OCI-LY3 (cell line): ENCODE results near the gene TMEM238.

Experiments used
- EZH2phosphoT487 ChIP-seq: fragments of 200-600 bp; shearing (Covaris generic); IDR thresholded peaks from 2 replicates; pipeline ENCODE4 v1.6.1; 2018; ENCODE audit warnings: antibody characterized with exemption, mixed run types, low read depth
- TF ChIP-seq, protein P1 (sequence below): fragments of 200-600, 300-600 bp; sonication (generic); IDR thresholded peaks from 2 replicates; pipeline ENCODE4 v1.5.1; 2014; ENCODE audit warnings: antibody characterized with exemption, low read length, low read depth

DNA sequence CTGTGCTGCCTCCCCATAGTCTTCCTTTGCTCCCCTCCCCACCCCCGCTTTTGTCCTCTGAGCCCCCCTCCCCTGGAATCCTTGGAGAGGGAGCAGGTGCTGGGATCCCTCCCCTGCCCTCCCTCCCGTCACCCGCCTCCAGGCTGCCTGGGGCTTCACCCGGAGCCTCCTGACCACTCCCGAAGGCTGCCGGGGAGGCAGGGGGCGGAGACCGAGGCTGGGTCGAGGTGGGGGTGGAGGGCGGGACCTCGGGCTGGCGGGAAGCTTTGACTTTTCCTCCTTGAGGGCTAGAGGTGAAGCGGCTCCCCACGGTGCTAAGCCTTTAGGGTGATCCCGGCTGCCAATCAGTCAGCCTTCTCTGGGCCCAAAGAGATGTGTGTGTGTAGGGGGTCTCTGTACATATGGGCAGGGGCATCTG is 42.9 kb downstream of the TMEM238 start:
- TF ChIP-seq, protein P1, sequence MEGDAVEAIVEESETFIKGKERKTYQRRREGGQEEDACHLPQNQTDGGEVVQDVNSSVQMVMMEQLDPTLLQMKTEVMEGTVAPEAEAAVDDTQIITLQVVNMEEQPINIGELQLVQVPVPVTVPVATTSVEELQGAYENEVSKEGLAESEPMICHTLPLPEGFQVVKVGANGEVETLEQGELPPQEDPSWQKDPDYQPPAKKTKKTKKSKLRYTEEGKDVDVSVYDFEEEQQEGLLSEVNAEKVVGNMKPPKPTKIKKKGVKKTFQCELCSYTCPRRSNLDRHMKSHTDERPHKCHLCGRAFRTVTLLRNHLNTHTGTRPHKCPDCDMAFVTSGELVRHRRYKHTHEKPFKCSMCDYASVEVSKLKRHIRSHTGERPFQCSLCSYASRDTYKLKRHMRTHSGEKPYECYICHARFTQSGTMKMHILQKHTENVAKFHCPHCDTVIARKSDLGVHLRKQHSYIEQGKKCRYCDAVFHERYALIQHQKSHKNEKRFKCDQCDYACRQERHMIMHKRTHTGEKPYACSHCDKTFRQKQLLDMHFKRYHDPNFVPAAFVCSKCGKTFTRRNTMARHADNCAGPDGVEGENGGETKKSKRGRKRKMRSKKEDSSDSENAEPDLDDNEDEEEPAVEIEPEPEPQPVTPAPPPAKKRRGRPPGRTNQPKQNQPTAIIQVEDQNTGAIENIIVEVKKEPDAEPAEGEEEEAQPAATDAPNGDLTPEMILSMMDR = no peak
- TF ChIP-seq EZH2phosphoT487 = no peak
